ENCODE data around the gene VTI1A. TPM values are rescaled to one million over a fixed set of nuclear protein-coding genes. Genes with fewer than 3 reads are reported as not detected.
A peak's percentile ranks its signal among the peaks of the same experiment; 100 is the strongest.

VTI1A gene
- total RNA-seq, 1 donor from 2014 or later, result 36.9 TPM

DNA sequence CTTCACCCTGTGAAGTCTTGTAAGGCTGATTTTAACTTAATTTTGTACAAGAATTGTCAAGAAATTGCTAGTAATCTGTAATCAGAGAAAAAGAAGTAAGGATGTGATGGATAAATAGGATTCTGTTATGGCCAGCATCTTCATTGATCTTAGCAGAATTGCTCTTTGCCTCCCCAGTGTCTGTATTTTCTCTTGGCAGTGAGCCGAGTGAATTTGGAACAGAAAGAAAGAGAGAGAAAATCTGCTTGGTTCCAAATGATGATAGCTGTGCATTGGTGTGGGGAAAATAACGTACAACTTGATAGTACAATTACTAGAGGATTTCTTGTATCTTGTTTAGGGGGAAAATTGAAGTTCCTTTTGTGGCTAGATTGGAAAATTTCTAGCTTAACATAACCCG, 34.6 kb downstream of the VTI1A start:
- no peaks in the 10 kb centered on the region for H3K4me1 ChIP-seq
- TF ChIP-seq, protein P1, sequence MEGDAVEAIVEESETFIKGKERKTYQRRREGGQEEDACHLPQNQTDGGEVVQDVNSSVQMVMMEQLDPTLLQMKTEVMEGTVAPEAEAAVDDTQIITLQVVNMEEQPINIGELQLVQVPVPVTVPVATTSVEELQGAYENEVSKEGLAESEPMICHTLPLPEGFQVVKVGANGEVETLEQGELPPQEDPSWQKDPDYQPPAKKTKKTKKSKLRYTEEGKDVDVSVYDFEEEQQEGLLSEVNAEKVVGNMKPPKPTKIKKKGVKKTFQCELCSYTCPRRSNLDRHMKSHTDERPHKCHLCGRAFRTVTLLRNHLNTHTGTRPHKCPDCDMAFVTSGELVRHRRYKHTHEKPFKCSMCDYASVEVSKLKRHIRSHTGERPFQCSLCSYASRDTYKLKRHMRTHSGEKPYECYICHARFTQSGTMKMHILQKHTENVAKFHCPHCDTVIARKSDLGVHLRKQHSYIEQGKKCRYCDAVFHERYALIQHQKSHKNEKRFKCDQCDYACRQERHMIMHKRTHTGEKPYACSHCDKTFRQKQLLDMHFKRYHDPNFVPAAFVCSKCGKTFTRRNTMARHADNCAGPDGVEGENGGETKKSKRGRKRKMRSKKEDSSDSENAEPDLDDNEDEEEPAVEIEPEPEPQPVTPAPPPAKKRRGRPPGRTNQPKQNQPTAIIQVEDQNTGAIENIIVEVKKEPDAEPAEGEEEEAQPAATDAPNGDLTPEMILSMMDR (IDR thresholded peaks at IDR 0.05), result no peak
- H3K36me3 ChIP-seq, result peaks cover 6% of the 10 kb centered on the region
- ATAC-seq (no peak), DNase-seq (no peak)
- no peak overlapping the region for H3K4me3 ChIP-seq
- no peak overlapping the region for H3K27ac ChIP-seq
- H3K27me3 ChIP-seq (ENCODE audit: low read depth), result no peaks in the 10 kb centered on the region
- H3K9me3 ChIP-seq, result no peaks in the 10 kb centered on the region
- intact Hi-C loops (cut with DNase I), result no loop called here

GRCh38 chr10:112484399-112484798, 37.4 kb downstream of the VTI1A start:
- DNase-seq, result no peak
- TF ChIP-seq, protein P1 (IDR thresholded peaks at IDR 0.05), result no peak

DNA sequence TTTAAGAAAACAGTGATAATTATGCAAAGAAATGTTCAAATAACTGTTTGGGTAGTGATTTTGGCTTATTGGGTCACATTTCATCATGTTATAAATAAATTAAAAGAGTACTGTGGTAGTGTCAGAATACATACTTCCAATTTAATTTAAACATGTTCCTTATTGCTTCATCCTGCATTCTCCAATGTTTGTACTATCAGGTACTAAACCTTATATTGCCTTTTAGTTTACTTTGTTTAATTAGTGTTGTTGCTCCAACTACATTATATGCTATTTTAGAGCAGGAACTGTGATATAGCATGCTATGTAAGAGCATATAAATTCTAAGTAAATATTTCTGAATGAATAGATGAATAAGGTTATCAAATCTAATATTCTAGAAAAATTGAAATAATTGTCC, 40.9 kb downstream of the VTI1A start:
- peaks cover 10% of the 10 kb centered on the region for H3K4me1 ChIP-seq
- TF ChIP-seq, protein P1 (IDR thresholded peaks at IDR 0.05), result no peak
- no peak for ATAC-seq
- peaks cover 6% of the 10 kb centered on the region for H3K36me3 ChIP-seq
- H3K27ac ChIP-seq, result no peak overlapping the region
- intact Hi-C loops (cut with DNase I), result no loop called here
- no peak for DNase-seq
- no peaks in the 10 kb centered on the region for H3K9me3 ChIP-seq
- no peak overlapping the region for H3K4me3 ChIP-seq
- H3K27me3 ChIP-seq (ENCODE audit: low read depth), result no peaks in the 10 kb centered on the region

More at GRCh38 chr10:112484399-112484798, 37.4 kb downstream of the VTI1A start:
- H3K36me3 ChIP-seq, result peaks cover 6% of the 10 kb centered on the region
- intact Hi-C loops (cut with DNase I), result no loop called here
- no peak overlapping the region for H3K27ac ChIP-seq
- no peak overlapping the region for H3K4me3 ChIP-seq
- H3K9me3 ChIP-seq, result no peaks in the 10 kb centered on the region
- H3K27me3 ChIP-seq (ENCODE audit: low read depth), result no peaks in the 10 kb centered on the region
- ATAC-seq, result no peak
- no peaks in the 10 kb centered on the region for H3K4me1 ChIP-seq

GRCh38 chr10:112490545-112490944, 43.5 kb downstream of the VTI1A start:
- peak; percentile 29 to 51 for ATAC-seq
- peak; percentile 70 for DNase-seq
- Histone ChIP-seq H3K36me3 (no peaks in the 10 kb centered on the region), H3K4me1 (peaks cover 10% of the 10 kb centered on the region), H3K4me3 (no peak overlapping the region), H3K27me3 (ENCODE audit: low read depth) (no peaks in the 10 kb centered on the region), H3K27ac (no peak overlapping the region), H3K9me3 (no peaks in the 10 kb centered on the region)
- TF ChIP-seq, protein P1 (IDR thresholded peaks at IDR 0.05), result no peak
- intact Hi-C loops (cut with DNase I), result no loop called here

DNA sequence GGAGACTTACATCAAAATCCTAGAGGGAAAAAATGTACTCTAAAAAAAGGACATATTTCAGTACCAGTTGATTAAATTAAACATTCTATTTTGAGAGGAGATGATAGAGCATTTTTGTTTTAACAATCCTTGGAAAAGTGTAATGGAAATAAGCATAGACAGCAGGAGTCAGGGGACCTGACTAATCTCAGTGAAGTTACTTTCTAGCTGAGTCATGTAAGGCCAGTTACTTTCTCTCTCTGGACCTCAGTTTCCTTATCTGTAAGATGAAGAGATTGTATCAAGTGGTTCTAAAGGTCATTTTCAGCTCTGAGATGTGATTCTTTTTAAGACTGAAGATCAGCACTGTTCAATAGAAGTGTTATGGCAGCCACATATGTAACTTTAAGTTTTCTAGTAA, 44.1 kb downstream of the VTI1A start:
- H3K9me3 ChIP-seq, result no peaks in the 10 kb centered on the region
- TF ChIP-seq, protein P1 (IDR thresholded peaks at IDR 0.05), result no peak
- no peak overlapping the region for H3K27ac ChIP-seq
- intact Hi-C loops (cut with DNase I), result no loop called here
- DNase-seq (no peak), ATAC-seq (no peak)
- H3K36me3 ChIP-seq, result no peaks in the 10 kb centered on the region
- no peak overlapping the region for H3K4me3 ChIP-seq
- H3K4me1 ChIP-seq, result peaks cover 10% of the 10 kb centered on the region
- no peaks in the 10 kb centered on the region for H3K27me3 ChIP-seq (ENCODE audit: low read depth)

DNA sequence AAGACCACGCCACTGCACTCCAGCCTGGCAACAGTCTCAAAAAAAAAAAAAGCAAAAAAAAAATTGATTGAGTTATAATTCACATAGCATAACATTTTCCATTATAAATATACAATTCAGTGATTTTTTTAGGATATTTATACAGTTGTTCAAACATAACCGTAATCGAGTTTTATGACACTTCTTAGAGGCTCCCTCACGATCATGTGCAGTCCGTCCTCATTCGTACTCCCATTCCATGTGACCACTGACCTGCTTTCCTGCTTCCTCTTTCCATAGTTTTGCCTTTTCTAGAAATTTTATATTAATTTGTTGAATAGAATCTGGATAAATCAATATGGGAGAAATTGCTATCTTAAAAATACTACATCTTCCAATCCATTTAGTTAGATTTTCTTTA, 45.7 kb downstream of the VTI1A start:
- TF ChIP-seq, protein P1 (IDR thresholded peaks at IDR 0.05), result no peak
- H3K27ac ChIP-seq, result no peak overlapping the region
- H3K36me3 ChIP-seq, result no peaks in the 10 kb centered on the region
- DNase-seq, result no peak
- ATAC-seq, result no peak
- no peaks in the 10 kb centered on the region for H3K27me3 ChIP-seq (ENCODE audit: low read depth)
- H3K4me1 ChIP-seq, result peaks cover 10% of the 10 kb centered on the region
- intact Hi-C loops (cut with DNase I), result no loop called here
- H3K9me3 ChIP-seq, result no peaks in the 10 kb centered on the region
- no peak overlapping the region for H3K4me3 ChIP-seq
